Ovary (tissue), 3 donors: ENCODE measurements around the gene SGK1.

Experiments used
- CTCF ChIP-seq, 3 donors: fragments of 450-650 bp in 2 of 3; fragments of 200-600 bp in 1 of 3; IDR thresholded peaks; one replicate each; pipeline versions ENCODE4 v1.5.1 to v1.8.0; 2016 to 2022; ENCODE audit warnings: antibody characterized with exemption in 3 of 3, mild to moderate bottlenecking in 1 of 3
- POLR2A ChIP-seq: fragments of 450-650 bp; IDR thresholded peaks from one replicate; pipeline ENCODE4 v1.6.1; 2017; ENCODE audit warnings: antibody characterized with exemption, mild to moderate bottlenecking, moderate library complexity
- donor health status: DM: no; HTN: no; CAD: no.

GRCh38 chr6:134196568-134197193, 121.2 kb downstream of the SGK1 start:
- TF ChIP-seq CTCF (IDR thresholded peaks at IDR 0.05) (no peak), POLR2A (no peak)
